ENCODE results near the gene BCL2L1. TPM values are rescaled to one million over a fixed set of nuclear protein-coding genes. Genes with fewer than 3 reads are reported as not detected.
A peak's percentile ranks its signal among the peaks of the same experiment; 100 is the strongest.

Gene BCL2L1
- total RNA-seq, 2 experiments from 2014 or later = 64.2 to 88.8 TPM

GRCh38 chr20:31710423-31711108 lies 12.1 kb downstream of the BCL2L1 start:
- CTCF ChIA-PET (ENCODE audit: unreplicated experiment) = interaction anchor here (0.8 to 2.9 kb wide), 3 partner anchors 12 to 77 kb away, joined by 3 to 11 read pairs (median 4); no protein-coding TSS in a partner anchor
- BruUV-seq (replicated peaks) = no TSS peak

DNA sequence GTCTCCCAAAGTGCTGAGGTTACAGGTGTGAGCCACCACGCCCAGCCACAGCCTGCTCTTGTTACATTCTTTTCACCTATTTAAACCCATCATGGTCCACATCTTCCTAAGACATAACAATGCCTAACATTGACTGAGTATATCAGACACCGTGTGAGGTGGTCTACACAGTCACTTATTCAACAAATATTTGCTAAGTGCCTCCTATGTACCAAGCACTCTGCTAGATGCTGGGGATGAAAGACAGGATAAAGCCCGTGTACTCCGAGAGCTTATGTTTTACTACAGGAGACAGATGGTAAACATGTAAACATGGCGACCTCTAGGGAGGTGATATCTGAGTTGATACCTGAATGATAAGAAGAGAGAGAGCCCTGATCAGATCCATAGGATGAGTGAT lies 12.7 kb downstream of the BCL2L1 start:
- peaks cover 81% of the 10 kb centered on the region for H3K36me3 ChIP-seq (ENCODE audit: insufficient read depth, low read length)
- intact Hi-C loops (cut with micrococcal nuclease; ENCODE audit: unreplicated experiment) = no loop called here
- peak overlapping the region; percentile 55; the same call in 1 of the 2 replicates for H3K4me2 ChIP-seq (ENCODE audit: low read length)
- peaks cover 99% of the 10 kb centered on the region for H3K4me1 ChIP-seq (ENCODE audit: insufficient read depth, low read length, poor library complexity, severe bottlenecking)
- H3K79me2 ChIP-seq (ENCODE audit: insufficient read depth, low read depth, low read length) = peaks cover 77% of the 10 kb centered on the region
- POLR2A ChIA-PET = interaction anchor here (0.6 to 5.9 kb wide), 8 partner anchors 8 to 33 kb away, joined by 3 to 43 read pairs (median 6); partner anchors contain the start of gene BCL2L1
- CTCF ChIA-PET (ENCODE audit: unreplicated experiment) = interaction anchor here (0.8 to 2.9 kb wide), 2 partner anchors 48 to 76 kb away, joined by 3 to 11 read pairs; no protein-coding TSS in a partner anchor
- peaks cover 3% of the 10 kb centered on the region; the same call in 1 of the 2 replicates for H3K9me3 ChIP-seq (ENCODE audit: low read length)
- no peaks in the 10 kb centered on the region for H3K9me2 ChIP-seq (ENCODE audit: insufficient read depth, low read length)
- no peak for DNase-seq (ENCODE audit: low spot score)
- H2AFZ ChIP-seq (ENCODE audit: low read length) = no peak overlapping the region
- TF ChIP-seq EZH2phosphoT487 (IDR thresholded peaks at IDR 0.05; ENCODE audit: borderline replicate concordance, low read depth, low read length) (no peak), CTCF (conservative IDR thresholded peaks at IDR 0.05; ENCODE audit: low read length) (no peak)
- H3K27ac ChIP-seq (ENCODE audit: low read depth, low read length, poor library complexity, severe bottlenecking) = peak overlapping the region; percentile 98
- H4K20me1 ChIP-seq (ENCODE audit: insufficient read depth, low read length) = no peaks in the 10 kb centered on the region
- BruUV-seq (replicated peaks) = no TSS peak
- no peak overlapping the region for H3K4me3 ChIP-seq (ENCODE audit: low read depth, low read length, poor library complexity, severe bottlenecking)

More at GRCh38 chr20:31710423-31711108, 12.1 kb downstream of the BCL2L1 start:
- TF ChIP-seq EZH2phosphoT487 (IDR thresholded peaks at IDR 0.05; ENCODE audit: borderline replicate concordance, low read depth, low read length) (no peak), CTCF (conservative IDR thresholded peaks at IDR 0.05; ENCODE audit: low read length) (no peak)
- Histone ChIP-seq H3K4me3 (ENCODE audit: low read depth, low read length, poor library complexity, severe bottlenecking) (peak overlapping the region; percentile 5), H3K4me1 (ENCODE audit: insufficient read depth, low read length, poor library complexity, severe bottlenecking) (peaks cover 96% of the 10 kb centered on the region), H3K79me2 (ENCODE audit: insufficient read depth, low read depth, low read length) (peaks cover 76% of the 10 kb centered on the region), H2AFZ (ENCODE audit: low read length) (no peak overlapping the region), H3K27ac (ENCODE audit: low read depth, low read length, poor library complexity, severe bottlenecking) (peak overlapping the region; percentile 98), H3K36me3 (ENCODE audit: insufficient read depth, low read length) (peaks cover 81% of the 10 kb centered on the region), H3K4me2 (ENCODE audit: low read length) (peak overlapping the region; percentile 55), H3K9me3 (ENCODE audit: low read length) (peaks cover 3% of the 10 kb centered on the region; the same call in 1 of the 2 replicates), H4K20me1 (ENCODE audit: insufficient read depth, low read length) (no peaks in the 10 kb centered on the region), H3K9me2 (ENCODE audit: insufficient read depth, low read length) (no peaks in the 10 kb centered on the region)
- POLR2A ChIA-PET = interaction anchor here (0.8 to 5.9 kb wide), 6 partner anchors 9 to 26 kb away, joined by 3 to 43 read pairs (median 6); partner anchors contain the start of gene BCL2L1
- DNase-seq (ENCODE audit: low spot score) = no peak
- intact Hi-C loops (cut with micrococcal nuclease; ENCODE audit: unreplicated experiment) = no loop called here

All from OCI-LY7 (cell line).